GM23248 (cell line): ENCODE results near the gene NUP210.

Experiments
- EZH2 ChIP-seq: fragments of 200-600 bp; sonication (generic); IDR thresholded peaks from 2 replicates; pipeline ENCODE4 v1.6.1; 2018; ENCODE audit warnings: antibody characterized with exemption, mild to moderate bottlenecking; ENCODE audit not compliant: insufficient read depth, poor library complexity, severe bottlenecking
- EZH2phosphoT487 ChIP-seq: fragments of 200-600 bp; sonication (generic); IDR thresholded peaks from 2 replicates; pipeline ENCODE4 v1.6.1; 2018; ENCODE audit warnings: antibody characterized with exemption, moderate library complexity, mild to moderate bottlenecking, low read depth; ENCODE audit not compliant: insufficient read depth

- no peak for TF ChIP-seq EZH2
- TF ChIP-seq EZH2phosphoT487: no peak
Observed at GRCh38 chr3:13335503-13335902, 84.6 kb downstream of the NUP210 start.
